HG03521 (cell line): ENCODE results near the gene RUVBL1.

ENCODE experiments used
- ATAC-seq: cut with Tn5 transposase; IDR thresholded peaks from one replicate; pipeline ENCODE4 v1.9.1; 2021; ENCODE audit warnings: mild to moderate bottlenecking, moderate library complexity; ENCODE audit not compliant: unreplicated experiment

The RUVBL1 gene

DNA sequence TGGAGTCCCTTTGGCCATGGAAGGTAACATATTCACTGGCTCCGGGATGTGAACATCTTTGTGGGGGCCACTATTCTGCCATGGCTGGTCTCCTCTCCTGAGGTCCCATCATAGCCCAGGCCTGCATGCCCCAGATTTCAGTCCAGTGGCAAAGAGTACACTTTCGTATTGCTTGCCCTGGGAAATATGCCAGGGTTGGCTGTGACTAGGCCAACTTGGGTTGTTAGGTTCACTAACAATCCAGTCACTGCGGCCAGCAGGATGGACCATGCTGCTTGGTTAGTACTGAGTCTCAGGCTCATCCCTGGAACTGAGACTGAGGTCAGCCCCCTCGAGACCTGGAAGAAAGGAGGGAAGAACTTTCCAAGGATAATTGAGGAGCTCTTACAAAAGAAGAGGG lies 19.9 kb upstream of the RUVBL1 start:
- no peak for ATAC-seq

DNA sequence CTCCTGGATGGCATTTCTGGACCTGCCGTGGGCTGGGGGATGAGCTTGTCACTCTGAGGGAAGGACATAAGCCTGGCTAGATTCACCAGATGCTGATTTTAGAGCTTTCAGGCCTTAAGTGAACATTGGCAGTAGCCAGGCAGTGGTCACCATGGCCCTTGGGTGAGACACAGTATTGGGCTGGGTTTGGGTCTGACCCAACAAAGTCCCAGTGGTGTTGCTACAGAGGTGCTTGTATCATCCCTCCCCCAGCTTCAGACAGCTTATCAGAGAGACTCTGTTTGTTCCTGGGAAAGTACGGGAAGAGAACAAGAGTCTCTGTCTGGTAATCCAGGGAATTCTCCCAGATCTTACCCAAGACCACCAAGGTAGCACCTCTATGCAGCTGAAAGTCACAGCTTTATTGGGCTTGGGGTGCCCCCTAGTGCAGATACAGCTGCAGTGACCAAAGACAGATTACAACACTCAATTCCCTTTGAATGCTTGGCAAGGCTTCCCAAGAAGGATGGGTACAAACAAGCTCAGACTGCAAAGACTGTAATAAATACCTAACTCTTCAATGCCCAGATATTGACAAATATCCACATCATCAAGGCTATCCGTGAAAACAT lies 9.8 kb upstream of the RUVBL1 start:
- ATAC-seq, result no peak

DNA sequence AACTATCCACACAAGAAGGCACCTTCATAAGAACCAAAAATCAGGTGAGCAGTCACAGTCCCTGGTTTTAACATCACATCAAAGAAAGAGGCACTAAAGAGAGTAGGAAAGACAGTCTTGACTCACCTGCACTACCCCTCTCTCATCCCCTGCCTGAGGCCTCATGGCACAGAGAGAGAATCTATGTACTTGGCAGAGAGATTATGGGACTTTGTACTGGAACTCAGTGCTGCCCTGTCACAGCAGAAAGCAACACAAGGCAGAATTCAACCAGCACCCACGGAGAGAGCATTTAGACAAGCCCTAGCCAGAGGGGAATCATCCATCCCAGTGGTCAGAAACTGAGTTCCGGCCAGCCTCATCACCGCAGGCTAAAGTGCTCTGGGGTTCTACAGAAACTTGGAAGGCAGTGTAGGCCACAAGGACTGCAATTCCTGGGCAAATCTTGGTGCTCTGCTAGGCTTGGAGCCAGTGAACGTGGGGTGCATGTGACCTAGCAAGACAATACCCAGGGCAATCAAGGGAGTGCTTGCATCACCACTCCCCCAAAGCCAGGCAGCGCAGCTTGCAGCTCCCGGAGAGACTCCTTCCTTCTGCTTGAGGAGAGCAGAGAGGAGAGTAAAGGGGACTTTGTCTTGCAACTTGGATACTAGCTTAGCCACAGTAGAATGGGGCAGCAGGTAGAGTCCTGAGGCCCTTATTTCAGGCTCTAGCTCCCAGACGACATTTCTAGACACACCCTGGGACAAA lies 8.5 kb upstream of the RUVBL1 start:
- ATAC-seq, result no peak

DNA sequence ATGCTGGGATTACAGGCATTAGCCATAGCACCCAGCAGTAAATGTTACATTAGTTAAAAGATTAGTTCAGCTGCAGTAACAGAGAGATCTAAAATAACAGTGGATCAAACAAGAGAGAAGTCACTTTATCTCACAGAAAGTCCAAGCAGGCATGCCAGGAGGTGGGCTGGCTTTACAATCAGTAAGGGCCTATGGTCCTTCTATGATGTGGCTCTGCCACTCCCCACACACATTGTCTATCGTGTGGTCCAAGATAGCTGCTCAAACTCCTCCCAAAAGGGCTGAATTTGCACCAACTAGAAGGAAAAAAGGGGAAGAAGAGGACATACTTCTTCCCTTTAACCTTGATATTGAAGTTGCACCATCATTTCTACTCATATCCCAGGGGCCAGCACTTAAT lies 4.6 kb upstream of the RUVBL1 start:
- no peak for ATAC-seq

DNA sequence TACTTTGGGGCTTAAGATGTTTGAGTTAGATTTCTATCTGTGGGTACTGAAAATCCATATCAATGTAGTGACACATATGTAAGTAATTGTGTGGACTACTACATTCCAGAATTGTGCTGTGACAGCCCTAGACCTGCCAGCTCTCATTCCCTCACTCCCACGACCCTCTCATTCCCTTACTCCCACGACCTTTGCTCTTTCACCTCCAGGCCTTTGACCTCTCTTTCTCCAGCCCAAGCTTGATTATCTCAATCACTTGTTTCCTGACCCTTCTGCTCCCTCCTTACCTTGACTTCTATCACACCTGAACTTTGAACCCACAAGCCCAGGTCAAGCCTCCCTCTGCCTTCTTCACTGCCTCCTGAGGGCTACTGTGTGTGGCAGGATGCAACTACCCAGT lies 3.6 kb upstream of the RUVBL1 start:
- ATAC-seq, result no peak

DNA sequence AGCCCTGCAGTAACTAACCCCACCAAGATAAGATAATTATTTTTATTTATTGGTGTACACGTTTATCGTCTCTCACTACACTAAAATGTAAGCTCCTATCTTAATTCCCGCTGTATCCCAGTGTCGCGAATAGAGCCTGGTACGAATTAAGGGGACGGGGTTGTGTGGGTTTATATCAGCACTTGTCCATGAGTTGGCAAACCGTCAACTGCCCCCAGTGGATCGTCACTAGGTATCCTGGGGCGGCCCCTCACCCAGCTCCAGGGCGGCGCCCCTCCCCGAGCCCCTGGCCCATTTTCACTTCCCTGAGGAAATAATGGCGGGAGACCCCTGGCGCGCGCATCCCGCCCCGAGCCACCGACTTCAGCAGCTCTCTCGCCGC lies 465 bp downstream of the RUVBL1 start:
- ATAC-seq, result peak; percentile 6

DNA sequence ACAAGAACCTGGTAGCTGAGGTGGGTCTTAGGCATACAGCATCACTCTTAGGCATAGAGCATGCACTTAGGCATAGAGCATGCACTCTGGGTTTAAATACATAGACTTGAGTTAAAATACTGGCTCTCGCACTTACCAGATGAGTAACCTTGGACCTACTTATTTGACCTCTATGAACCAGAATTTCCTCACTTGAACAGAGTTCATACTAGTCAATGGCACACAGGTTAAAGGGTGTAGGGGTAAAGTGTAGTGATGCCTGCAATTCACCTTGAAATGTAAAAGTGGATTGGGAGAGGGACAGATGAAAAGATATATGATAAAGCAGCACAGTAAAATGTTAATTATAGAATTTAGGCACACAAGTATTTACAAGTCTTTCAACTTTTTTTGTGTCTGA lies 1.6 kb downstream of the RUVBL1 start:
- ATAC-seq, result no peak

DNA sequence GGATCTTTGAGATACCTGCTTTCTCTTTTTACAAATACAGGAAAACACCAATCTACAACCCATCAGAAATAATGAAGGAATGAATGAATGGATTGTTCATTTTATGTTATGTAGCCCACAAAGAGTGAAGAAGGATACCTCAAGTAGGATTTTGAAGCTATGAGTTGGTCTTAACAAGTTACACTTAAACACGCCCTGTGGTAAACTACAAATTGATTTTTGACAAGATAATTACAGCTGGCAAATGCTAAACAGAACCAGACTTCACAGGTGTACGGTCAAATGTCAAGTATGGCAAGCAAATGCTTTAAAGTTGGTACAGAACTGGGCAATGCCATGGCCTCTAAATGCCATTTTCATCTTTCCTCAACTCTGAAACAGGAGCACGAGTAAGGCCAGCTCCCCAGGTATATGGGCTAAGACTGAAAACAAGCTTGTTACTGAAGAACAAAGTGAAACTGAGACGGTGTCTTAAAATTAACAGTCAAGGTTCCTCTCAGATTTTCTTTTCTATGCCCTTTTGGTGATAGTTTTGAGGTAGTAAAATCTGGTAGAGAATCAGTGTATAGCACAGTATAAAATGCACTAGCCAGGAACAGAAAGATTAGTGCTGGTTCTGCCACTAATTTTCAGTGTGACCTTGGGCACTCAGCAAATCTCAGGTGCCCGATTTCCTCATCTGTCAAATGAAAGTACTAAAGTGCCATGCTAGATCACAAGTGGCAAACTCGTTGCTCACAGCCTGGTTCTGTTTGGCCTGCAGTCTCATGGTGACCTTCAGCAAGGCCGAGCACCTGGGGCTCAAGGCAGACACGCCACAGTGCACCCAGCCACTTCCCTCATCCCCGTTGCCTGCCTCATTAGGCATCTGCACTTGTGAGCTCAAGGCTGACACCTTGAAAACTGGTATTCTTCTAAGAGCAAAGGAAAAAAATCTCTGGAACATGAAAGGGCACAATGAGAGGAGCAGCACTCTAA lies 9.5 kb downstream of the RUVBL1 start:
- ATAC-seq, result no peak

DNA sequence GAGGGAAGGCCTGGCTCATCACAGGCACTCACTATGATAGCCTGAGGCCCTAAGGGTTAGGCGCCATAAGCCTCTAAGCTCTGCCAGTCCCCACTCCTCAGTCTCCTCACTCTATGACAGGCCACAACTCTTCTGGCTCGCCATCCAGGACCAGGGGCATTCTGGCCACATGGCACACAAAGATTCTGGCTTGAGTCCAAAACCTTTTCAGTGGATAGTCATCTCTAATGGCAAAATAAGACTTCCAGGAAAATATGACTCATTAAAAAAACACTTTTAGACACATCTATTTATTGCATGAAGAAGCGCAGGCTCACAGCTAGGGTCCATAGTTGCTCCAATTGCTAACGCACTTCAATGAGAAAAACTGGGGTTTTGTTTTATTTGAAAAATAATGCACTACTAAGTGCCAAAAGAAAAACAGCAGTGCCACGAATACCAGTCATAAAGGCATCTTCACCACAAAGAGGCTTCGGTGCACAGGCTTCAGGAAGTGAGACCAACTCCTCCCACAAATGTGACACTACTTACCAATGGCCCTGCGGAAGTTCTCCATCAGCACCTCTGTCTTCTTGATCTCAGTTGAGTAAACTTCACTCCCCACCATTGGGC lies 11.1 kb downstream of the RUVBL1 start:
- no peak for ATAC-seq

DNA sequence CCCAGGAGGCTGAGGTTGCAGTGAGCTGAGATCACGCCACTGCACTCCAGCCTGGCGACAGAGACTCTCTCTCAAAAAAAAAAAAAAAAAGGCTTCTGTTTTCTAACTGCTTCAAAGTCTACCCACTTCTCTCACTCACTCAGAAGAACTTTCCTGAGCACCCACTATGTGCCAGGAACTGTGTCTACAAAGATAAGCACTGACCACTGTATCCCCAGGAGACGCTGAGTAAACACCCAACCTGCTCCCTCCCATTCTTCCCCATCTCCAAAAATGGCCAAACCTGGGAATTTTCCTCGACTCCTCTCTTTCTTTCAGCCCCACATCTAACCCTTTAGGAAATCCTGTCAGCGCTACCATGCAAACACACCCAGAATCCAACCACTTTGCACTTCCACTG lies 12.5 kb downstream of the RUVBL1 start:
- no peak for ATAC-seq

DNA sequence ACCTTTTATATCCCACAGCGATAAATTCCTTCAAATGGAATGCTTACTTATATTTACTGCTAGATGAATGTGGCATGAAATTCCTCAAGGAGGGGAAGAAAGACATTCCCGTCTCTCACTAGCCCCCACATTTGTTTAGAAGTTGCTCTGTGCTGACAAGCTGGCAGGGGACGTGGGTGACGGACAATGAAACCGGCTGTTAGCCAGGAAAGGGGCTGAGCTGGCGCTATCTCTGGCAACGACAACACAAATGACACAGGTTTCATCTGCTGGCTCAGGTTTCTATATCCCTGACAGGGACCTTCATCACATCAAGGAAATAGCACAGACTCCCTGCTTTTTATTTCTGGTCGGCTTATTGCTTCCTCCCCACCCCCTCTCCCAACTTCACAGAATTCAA lies 15.8 kb downstream of the RUVBL1 start:
- ATAC-seq, result no peak

DNA sequence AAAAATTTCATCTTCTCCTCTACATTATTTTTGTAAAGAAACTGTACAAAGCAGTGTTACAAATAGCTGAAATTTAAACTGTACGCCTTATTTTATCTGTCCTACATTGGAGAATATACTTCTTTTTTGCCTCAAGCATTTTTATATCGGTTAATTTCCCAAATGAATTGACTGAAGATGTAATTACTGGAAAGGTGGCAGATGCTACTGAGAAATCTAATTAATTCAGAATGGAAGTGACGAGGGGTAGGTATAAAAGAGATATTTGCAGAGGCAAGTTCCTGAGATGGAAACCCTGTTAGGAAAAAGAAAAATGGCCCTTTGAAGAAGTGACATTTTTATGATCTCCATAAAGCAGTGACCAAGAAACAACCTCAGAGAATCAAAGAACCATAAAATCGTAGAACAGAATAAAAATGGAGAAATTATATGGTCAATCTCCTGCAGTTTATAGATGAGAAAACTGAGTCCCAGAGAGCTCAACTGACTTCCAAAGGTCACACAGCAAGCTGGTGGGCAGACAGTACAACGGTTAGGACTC lies 20.4 kb downstream of the RUVBL1 start:
- no peak for ATAC-seq

DNA sequence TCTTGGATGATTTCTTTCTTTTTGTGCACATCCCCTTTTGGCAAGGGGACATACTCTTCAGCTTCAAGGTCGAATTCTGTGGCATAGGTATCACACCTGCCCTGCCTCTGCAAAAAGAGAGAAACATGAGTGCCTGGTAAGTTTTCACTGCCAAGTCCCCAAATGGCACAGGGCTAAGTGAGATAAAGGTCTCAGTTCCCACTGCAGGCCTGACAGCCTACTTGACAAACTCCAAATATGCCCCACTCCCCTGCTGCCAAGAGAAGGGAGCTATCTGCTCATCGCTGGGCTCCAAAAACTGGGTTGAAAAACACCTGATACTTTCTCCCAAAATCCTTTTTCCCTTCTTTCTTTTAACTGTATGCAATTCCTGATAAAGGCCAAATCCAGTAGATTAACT lies 23.0 kb downstream of the RUVBL1 start:
- no peak for ATAC-seq

DNA sequence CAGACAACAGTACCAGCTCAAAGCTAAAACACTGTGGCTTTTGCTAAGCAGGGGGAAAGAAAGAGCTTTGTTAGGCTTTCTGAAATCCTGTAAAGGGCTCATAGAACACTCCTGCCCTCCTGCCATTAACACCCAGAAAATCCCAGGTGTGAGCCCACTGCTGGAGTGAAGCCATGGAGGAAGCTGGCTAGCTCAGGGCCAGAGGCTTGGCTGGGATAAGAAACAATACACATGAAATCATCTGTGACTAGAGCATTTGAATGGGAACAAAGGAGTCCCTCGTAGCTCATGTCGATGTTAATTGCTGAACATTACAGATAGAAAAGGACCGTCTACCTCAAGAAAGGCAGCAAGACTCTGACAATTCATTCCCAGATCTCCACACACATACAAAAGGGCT lies 23.5 kb downstream of the RUVBL1 start:
- ATAC-seq, result no peak

DNA sequence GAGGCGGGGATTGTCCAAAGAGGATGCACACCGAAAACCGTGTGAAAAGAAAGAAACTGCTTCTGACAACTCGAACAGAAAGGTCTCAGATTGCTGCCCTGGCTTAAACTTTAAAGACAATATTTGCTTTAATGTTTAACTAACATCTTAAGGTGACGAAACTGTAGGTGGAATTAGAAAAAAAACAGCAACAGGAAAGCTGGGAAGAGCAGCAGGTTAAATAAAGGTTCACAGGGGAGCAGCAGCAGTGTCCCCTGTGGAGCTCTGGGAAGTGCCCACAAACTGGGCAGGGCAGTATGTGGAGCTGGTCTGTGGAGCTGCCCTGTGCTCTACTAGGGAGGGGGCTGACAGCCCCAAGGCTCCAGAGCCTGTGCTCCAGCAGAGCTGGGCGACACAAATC lies 25.4 kb downstream of the RUVBL1 start:
- ATAC-seq, result no peak

DNA sequence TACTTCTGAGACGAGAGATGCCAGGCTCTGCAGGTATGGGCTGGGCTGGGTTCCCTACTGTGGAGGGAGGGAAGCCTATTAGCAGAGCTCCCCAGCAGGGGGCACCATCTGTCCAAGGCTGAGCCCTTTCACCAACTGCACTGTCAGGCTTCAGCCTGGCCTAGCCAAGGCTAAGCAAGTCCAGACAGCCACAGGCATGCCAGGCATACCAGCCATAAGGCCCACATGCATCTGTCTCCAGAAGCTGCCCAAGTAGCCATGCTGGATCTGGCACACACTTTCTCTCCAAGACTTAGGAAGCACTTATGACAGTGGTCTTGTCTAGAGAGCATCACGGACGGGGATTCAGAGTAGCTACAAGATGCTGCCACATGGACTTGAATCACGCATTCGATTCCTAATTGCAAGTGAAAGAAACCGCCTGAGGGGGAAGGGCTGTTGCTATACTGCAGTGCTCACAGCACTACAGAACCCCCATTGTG lies 28.3 kb downstream of the RUVBL1 start:
- peak; percentile 62 for ATAC-seq

DNA sequence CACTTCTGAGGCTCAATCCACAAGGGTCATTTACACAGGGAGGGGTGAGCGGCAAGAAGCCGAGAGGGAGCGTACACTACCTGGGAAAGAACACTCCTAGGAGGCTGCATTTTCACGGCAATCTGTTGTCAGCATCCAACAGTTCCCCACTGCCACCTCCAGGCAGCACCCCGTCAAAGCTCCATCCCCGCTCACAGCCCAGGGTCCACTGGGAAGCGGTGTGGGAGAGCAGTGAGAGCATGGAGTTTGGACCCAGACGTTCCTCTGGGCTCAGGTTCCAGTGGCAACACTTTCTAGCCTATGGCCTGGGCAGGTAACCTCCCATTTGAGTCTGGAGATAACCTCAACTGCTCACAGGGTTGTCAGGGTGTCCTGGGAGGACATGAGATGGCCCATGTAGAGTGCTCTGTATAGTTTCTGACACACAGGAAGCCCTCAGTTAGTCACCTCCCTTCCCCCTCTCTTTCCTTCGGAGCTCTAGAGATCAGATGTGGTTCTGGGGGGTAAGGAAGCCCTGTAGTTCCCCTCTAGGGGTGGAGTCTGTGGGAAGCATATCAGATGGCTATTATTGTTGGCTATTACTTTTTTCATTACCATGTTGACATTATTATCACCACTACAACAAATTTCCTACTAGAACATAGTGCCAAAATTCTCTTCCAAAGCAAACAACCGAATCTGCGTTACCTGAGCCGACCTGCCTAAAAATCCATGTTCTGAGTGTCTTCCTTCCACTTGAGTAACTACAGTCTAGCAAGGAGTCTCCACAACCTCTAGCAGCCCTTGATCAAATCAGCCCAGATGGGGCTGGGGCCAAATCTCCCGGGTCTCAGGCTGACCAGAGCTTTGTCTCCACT lies 29.1 kb downstream of the RUVBL1 start:
- ATAC-seq, result no peak

DNA sequence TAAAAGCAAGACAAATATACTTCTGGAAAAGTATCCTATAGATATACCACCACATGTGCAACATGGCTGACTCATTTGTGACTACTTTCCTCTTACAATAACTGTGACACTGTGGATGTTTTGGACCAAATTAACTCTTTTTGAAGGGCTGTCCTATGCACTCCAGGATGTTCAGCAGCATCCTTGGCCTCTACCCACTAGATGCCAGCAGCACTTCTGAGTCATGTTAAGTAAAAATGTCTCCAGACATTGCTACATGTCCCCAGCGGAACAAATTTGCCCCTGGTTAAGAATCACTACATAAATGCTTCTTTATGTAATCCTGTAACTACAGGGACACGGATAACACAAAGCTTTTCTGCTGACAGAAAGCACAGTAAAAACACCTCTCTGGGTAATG lies 32.0 kb downstream of the RUVBL1 start:
- ATAC-seq, result no peak

DNA sequence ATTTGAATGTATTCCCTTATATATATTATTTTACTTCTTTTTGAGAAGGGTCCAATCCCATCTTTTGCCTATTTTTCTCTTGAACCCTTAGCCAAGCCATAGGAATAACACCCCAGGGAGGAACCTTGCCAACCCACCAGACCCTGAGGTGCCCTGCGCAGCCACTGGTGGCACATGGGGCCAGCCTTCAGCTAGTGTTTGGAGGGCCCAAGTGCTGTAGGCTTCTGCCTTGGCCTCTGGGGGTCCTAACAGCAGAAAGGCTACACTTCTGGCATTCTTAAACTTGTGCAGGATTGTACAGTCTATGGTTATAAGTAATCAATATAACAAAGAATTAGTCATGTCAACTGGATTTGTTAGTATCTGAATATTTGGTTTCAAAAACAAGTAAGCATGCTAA lies 34.5 kb downstream of the RUVBL1 start:
- ATAC-seq, result no peak

DNA sequence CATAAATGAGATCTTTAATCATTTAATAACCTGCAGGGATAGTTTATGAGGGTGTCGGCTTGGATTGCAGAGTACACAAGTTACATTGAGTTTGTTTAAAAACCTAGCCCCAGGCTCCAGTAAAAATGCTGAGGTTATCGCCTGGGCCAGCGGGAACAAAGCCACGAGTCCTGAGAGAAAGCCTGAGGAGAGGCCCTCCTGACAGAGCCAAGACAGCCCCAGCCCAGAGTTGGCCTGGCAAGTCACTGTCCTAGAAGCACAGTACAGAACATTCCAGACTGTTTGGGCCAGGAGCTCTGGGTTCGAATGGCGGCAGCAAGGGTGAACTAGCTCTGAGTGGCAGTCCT lies 39.0 kb downstream of the RUVBL1 start:
- ATAC-seq, result no peak
